ENCODE data around the gene LZTS3.
"Not testable (repeated sequence)": the region's sequence is repeated elsewhere in the genome, so short reads cannot be mapped to it uniquely, and the experiment has no call there.

LZTS3 gene

DNA sequence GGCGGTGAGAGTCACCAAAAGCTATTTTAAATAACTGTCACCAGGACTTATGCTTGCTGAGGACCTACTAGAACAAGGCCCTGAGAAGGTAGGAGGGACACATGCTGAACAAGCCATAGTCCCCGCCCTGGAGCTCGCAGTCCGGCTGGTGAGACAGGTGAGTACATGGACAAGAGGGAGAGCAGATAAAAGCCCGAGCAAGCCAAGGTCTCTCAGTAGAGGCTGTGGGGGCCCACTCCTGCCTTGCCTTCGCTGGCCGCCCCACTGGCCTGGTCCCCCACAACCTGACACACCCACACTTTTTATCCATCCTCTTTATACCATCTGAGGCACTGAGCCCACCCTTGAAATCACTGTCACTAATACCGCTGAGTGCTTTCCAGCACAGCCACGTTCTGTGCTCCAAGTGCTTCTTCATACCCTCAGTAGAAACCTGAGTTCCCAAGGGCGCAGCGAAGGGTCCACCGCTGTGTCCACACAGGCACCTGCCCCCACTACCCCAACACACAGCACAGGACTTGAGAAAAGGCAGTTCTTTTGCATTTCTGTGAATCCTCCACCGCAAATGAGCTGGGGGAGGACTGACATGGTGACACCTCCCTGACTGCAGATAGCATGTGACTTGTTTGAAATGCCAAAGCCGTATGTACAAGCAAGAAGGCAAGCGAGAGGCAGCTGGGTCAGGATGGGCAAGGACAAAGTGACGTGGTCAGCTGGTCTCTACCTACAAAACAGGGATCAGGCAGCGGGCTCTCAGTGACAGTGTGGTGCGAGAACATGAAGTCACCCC lies 19.1 kb upstream of the LZTS3 start:
- no peak for DNase-seq

DNA sequence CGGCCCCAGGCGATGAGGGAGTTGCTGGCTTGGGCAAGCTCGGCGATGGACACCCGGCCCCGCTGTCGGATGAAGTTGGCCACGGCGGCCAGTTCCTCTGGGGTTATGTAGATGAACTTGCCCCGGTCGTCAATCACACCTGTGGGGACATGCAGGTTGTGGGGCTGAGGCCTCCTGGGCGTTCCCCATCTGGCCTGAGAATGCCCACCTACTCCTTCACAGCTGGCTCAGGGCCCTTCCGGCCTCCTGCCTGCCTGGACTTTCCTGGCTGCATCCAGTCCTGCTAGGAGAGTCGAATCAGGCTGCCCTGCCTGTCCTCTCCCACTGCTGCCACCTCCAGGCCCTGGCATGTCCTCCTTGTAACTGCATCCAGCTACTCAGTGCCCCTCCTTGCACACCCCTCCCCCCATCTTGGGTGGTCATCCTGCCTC lies 17.3 kb upstream of the LZTS3 start:
- DNase-seq, result no peak

- no peak for DNase-seq
These were observed 16.3 kb upstream of the LZTS3 start for GRCh38 chr20:3189561-3190131.

DNA sequence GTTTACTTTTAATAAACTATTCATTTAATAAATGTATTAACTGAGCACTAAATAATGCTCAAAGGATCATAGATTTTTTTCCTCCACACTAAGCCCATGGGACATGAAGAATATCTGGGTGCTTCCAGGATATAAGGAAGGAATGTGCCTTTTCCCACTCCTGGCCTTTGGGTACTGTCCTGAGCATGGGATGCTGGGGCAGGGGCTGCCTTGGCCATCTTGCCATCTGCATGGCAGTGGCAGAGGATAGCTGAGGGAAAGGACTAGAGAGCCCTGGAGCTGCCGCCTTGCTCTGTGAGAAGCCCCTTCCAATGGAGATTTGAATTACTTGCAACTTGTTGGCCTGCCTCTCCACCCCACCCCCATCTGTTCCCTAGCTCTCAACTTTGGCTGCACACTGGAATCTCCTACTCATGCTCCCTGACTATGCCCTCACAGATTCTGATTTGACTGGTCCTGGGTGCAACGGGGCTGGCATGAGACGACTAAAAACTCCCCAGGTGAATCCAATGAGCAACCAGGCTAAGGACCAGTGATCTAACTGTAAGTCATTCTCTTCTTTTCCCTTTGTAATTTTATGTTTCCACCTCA lies 15.6 kb upstream of the LZTS3 start:
- no peak for DNase-seq

- DNase-seq, result not testable (repeated sequence)
These were observed 14.5 kb upstream of the LZTS3 start for GRCh38 chr20:3187861-3188260.

GRCh38 chr20:3183896-3184612 lies 10.7 kb upstream of the LZTS3 start:
- DNase-seq, result no peak

GRCh38 chr20:3182429-3182828 lies 9.1 kb upstream of the LZTS3 start:
- DNase-seq, result not testable (repeated sequence)

DNA sequence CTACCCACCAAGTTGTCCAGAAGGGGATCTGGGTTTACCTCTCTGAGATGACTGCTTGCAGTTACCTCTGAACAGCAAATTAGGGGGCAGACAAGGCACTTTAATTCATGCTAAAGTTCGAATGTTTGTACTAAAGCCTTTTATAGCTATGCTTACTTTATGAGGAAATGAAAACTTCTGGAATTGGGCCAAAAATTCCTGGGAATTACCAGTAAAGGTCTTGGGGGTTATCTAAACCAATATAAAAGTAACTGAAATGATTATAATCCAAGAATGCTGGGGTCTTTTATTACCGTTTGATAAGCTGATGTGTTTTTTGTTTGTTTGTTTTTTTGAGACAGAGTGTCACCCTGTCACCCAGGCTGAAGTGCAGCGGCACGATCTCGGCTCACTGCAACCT lies 7.9 kb upstream of the LZTS3 start:
- DNase-seq, result no peak

DNA sequence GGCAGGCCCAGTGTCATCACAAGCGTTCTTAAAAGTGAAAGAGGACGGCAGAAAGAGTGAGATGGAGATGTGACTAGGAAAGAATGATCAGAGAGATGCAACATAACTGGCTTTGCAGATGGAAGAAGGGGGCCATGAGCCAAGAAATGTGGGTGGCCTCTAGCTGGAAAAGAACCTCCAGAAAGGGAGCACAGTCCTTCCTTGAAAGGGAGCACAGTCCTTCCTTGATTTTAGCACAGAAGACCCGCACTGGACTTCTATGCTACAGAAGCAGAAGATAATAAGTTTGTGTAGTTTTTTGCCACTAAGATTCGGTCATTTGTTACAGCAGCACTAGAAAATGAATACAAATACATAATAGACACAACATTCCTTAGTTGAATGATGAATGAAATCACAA lies 7.0 kb upstream of the LZTS3 start:
- DNase-seq, result no peak

DNA sequence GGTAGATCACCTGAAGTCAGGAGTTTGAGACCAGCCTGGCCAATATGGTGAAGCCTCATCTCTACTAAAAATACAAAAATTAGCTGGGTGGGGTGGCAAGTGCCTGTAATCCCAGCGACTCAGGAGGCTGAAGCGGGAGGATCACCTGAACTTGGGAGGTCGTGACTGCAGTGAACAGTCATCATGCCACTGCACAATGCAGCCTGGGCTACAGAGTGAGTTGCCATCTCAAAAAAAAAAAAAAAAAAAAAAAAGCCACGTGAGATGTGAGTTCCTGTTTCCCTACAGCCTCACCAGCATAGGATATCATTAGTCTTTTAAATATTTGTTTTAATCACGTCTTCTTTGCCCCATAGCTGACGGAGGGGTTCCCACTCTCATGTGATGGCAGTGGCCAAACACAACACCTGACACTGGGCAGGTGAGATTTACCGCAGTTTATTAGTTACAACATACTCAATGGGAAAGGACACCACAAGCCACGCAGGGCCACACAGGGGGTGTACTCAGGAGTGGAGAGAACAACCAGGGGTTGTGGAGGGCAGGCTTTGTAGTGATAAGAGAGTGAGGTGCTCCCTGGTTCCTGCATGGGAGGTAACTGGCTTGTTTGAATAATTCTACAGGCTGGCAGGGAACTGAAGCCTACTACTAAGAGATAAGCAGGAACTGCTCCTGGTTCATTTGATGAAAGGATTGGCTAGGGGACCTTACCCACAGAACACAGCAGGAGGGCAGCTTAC lies 4.6 kb upstream of the LZTS3 start:
- no peak for DNase-seq

- no peak for DNase-seq
These were observed 1.9 kb upstream of the LZTS3 start for GRCh38 chr20:3175270-3175669.

GRCh38 chr20:3174442-3175261 lies 1.3 kb upstream of the LZTS3 start:
- DNase-seq, result no peak

DNA sequence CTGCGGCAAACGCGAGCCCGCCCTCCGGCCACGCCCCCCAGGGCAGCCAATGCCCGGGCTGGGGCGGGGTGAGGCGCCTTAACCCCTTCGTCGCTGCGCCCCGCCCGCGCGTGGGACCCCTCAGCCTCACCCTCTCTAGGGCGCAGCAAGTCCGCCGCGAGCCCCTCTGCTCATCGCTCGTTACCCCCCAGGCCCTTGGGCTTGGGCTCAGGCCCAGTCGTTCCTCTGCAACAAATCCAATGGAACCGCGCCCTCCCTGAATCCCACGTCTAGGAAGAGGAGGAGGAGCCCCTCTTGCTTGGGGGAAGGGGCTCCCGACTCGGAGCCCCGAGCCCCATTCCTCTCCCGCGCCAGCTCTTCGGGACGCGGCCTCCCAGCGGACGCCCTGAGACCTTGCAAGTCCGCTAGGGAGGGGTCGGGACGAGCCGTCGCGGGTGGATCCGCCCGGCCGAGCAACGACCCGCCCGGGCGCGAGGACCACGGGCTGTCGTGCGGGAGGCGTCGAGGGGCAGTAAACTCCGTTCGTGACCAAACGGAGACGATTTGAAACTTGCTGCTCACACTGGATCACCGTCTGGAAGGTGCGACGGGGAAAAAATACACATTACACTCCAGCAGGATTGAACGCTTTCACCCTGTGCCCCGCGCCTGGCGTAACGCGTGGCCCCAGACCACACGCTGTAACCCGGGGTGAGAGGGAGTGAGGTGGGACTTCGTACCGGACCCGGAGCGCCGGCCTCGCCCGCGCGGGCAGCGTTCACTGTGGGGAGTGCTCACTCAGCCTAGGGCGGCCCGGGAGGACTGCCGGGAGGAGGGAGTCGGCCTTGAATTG lies 477 bp upstream of the LZTS3 start:
- DNase-seq, result peak; percentile 96

DNA sequence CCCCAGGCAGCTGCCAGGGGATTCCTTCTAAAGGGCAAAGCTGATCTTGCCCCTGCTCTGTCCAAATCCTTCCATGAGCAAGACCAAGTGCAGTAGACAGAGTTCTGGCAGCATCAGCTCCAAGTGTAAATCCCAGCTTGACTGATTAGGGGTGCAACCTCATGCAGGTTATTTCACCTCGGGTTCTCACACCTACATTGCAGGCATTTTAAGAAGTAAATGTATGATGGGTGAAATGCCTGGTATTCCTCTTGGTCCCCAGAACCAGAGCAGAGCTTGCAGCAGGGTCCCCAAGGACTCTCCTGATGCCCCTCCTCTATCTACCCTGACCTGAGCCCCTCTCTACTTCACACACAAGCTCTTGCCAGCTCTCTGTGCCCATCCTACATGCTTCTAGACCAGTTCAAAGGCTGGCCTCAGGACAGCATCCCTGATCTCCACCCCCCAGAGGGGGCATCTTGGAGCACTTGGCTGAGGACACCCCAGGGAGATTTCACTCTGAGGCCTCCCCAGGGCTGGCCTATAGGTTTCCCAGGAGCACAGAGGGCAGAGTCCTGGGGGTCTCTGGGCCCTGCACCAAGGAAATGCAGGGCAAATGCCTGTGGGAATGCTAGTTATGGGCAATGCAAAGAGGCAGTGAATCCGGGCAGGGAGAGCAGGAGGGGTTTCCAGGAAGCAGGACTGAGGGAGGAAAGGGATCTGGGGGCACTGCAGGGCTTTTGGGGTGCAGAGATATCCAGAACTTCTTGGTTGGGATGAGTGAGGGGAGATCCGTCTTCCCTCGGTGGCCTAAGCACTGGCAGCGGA lies 1.0 kb downstream of the LZTS3 start:
- no peak for DNase-seq

- no peak for DNase-seq
These were observed 1.8 kb downstream of the LZTS3 start for GRCh38 chr20:3171391-3172125.

DNA sequence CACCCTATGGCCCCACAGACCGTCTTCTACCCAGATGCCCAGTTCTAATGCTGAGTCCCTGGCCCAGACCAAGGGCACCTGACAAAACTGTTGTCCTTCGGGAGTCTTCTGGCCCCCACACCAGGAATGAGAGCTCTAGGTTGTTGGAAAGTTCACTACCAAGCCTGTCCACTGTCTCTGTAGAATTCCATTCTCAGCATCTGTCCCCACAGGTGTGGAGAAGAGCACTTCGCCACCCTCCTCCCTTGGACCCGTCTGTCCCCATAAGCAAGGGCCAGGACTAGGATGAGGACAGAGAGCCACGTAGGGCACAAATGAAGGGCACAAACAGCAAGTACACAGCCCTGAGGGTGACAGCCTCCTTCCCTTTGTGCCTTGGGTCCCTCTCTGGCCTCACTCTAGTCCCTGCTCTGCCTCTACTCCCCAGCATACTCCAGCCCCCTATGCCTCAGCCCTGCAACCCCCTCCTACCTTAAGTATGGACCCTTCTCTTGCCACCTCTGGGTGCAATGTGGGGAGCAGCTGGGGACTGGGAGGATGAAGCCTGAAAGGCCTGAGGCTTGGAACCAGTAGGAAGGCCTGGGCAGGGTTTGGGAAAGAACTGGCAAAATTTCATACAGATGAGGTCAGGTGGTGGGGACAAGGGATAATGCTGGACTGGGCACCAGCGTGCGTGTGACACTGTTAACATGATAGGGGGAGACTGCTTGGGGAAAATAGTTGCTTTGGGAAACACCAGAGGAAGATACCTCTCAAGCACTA lies 4.3 kb downstream of the LZTS3 start:
- DNase-seq, result no peak

DNA sequence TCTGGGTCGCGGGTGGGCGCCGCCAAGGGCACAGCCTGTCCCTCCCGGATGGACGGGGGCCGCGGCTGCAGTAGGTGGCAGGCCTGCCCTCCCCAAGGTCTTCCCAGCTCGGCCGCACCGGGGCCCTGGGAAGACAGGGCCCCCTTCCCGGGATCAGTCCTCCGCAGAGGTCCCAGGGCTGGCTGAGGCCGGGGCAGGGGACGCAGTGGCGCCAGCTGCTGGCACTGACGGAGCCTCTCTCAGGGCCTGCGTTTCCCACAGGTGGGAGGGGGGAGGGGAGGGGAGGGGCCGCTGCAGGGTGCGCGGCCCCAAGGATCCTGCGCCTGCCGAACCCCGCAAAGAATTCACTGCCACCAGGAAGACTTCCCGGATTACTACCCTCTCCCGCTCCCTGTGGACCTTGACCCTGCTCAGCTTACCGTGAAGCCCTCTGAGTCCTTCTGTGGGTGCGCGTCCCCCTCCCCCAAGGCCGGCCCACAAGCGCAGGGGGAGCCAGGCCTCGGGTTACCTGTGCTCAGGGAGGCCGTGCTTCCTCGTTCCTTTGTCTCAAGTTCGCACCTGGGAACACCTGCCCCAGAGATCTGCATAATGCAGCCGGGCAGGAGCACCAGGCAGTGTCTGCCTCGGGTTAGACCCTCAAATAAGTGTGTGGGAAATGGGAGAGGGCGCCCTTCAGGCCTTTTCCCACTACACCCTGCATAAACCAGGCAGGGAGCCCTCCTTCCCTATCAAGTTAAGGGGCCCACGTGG lies 5.1 kb downstream of the LZTS3 start:
- DNase-seq, result no peak

DNA sequence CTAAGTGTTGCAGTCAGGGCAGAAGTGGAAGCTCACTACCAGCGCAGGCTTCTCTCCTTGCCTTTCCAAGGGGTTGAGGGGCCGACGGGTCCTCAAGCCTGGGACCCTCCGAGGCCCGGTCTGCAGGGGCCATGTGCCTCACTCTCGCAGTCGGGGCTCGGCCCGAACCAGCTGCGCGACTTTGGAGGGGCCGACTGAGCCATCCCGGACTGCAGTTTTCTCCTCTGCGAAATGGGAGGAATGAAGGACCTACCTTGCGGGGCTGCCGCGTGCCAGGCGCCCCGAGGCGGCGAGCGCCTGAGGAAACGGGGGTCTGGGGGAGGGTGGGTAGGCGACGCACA lies 5.6 kb downstream of the LZTS3 start:
- DNase-seq, result no peak
